GM12875 (cell line): ENCODE measurements around the gene ESRP2.

Experiments
- H3K4me3 ChIP-seq: one replicate; pipeline ENCODE4 v1.5.1; 2011; ENCODE audit warnings: low read depth, low read length, control low read depth
- TF ChIP-seq, protein P1 (sequence below): IDR thresholded peaks from 2 replicates; pipeline ENCODE4 v1.5.1; 2011; ENCODE audit warnings: low read depth, mild to moderate bottlenecking, control low read depth, inconsistent platforms, low read length, moderate library complexity, borderline replicate concordance; ENCODE audit not compliant: insufficient read depth

ESRP2 gene

DNA sequence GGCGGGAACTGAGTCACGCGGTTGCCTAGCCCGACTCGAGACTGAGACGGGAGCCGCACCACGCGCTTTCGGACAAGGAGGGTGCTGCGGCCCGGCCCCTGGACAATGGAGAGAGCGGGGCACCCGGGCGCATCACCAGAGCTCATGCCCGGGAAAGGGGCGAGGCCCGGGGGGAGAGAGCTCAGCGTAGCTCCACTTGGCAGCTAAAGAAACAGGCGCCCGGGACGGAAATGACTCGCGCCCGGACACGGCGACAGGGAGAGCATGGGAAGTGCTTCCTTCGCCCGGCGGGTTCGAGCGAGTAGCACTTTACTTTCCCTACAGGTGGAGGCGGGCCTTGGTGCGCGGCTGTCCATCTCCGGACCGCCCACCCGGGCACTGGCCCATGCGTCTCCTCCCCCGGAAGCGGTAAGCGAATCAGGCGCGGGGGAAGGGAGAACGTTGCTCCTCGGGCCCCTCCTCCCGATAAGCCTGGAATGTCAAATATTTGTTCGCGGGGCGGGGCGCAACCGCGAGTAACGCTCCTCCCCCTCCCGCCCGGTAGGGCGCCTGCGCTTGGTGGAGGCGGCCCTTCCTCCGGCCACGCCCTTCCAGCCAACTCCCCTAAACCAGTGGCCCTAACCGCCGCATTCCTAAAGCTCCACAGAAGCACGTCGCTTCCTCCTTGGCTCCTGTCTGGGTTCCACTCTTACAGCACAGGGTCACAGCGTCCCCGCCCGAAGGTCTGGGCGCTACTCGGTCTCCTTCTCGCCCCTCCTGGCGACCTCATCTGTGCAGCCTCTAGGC is 1.5 kb upstream of the ESRP2 start:
- TF ChIP-seq, protein P1, sequence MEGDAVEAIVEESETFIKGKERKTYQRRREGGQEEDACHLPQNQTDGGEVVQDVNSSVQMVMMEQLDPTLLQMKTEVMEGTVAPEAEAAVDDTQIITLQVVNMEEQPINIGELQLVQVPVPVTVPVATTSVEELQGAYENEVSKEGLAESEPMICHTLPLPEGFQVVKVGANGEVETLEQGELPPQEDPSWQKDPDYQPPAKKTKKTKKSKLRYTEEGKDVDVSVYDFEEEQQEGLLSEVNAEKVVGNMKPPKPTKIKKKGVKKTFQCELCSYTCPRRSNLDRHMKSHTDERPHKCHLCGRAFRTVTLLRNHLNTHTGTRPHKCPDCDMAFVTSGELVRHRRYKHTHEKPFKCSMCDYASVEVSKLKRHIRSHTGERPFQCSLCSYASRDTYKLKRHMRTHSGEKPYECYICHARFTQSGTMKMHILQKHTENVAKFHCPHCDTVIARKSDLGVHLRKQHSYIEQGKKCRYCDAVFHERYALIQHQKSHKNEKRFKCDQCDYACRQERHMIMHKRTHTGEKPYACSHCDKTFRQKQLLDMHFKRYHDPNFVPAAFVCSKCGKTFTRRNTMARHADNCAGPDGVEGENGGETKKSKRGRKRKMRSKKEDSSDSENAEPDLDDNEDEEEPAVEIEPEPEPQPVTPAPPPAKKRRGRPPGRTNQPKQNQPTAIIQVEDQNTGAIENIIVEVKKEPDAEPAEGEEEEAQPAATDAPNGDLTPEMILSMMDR: no peak
- H3K4me3 ChIP-seq: peak overlapping the region; percentile 51

DNA sequence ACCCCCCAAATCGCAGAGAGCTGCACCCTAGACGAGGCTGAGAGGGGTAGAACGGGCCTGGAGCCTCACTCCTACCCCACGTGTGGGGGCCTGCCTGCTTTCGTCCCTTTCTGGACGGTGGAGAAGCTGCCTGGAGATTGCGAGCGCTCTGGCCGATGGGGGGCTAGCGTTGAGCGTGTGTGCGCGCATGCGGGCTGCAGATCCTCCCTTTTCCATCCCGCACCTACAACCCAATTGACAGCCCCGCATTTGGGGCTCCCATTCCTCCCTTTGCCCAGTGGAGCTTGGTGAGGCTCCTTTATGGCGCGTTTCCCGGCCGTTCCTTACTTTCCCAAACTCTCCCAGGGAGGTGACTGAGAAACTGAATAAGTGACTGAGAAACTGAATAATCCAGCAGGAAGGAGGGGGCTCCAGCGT is 907 bp upstream of the ESRP2 start:
- H3K4me3 ChIP-seq: peak overlapping the region; percentile 51

DNA sequence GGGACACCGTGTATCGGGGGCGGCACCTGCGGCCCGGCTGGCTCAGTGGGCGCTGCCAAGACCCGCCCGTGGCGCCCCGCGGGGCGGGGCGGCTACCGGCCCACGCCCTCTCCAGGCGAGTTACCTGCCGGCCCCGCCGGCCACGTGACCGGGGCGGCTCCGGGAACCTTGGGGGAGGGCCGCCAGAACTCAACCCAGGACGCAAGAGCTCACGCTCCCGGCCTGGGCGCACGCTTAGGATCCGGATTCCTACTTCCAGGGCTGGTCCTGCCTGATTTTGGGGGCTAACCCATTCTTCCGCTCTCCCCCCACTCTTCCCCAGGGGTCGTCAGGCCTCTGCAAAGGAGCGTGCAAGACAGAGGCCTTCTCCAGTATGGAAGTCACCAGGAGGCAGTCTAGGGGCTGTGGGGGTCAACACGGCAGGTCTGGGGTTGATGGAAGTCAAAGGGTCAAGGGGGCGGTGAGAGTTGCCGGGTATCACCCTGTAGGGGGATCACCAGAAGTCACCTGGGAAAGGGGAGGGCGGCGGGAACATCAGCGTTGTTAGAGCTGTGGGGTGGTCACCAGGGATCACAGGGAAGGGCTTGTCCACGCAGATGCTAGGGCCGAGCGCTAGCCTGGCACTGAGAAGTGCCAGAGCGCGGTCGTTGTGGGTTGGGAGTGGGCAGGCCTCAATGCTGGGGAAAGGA is 354 bp upstream of the ESRP2 start:
- TF ChIP-seq, protein P1: no peak
- H3K4me3 ChIP-seq: peak overlapping the region; percentile 41

More for the DNA sequence above, 907 bp upstream of the ESRP2 start:
- TF ChIP-seq, protein P1: no peak

DNA sequence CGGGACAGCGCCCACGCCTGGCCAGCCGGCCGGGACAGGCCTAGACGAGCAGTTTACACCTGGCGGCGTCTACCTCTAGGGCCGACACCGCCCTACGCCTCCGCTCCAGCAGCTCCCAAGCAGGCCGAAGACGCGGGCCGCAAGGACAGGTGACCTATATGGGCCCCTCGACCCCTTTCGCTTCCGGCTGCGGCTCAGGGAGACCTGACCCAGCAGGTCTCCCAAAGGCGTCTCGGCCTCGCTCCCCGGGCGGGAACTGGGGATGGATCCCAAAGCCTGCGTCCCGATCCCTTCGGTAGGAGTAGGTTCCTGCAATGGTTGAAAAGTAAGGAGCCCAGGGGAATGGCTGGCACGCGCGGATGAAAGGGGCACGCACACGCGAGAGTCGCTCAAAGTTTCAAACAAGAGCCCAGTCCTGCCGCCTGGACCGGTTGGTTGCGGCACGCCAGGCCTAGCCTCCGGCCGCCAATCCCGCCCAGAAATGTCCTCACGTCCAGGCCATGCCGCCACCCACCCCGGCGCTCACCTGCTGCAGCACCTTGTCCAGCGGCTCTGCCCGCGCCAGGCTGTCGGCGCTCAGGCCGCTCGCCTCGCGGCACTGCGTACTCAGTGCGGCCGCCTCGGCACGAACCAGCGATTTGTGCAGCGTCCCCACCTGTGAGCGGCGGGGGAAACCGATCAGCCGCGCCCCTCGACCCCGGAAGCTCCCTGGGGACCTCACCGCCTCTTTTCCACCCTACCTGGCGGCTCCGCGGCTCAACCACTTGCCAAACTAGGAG is 630 bp downstream of the ESRP2 start:
- TF ChIP-seq, protein P1: no peak
- H3K4me3 ChIP-seq: no peak overlapping the region

DNA sequence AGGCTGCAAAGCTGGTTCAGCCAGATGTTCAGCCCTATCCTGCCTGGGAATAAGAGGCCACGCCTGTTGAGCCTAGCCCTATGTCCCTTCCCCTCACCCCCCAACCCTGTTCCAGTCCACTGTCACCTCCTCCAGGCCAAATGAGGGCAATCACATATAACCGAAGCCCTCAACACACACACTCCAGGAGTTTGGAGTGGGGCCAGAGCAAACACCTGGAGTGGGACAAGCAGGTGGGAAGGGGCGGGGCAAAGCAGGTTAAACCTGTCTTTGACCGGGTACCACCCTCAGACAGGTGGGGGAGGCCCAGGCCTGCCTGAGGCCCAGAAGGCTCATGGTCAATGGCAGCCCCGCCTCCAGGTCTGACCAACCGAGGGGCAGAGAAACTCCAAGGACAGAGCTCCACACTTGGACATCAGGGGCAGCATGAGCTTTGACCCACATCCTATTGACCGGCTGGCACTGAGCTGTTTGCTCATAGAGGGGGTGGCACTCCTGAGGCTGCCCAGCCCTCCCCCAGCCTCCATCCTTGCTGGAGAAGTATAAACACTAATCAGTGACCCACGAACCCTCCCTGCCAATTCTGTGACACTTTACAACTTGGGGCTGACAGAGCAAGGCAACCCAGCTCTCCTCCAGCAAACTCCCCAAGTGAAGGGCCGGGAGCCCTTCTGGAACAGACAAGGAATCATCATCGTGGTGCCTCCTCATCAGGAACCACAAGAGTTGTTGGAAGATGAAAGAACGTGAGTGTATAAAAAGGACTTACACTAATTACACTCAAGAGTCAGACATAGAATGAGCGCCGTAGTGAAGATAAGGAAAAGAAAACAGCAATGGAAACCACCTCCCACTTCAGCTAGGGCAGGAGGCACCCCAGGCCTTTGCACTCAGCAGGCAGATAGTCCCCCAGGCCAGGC is 1.5 kb downstream of the ESRP2 start:
- H3K4me3 ChIP-seq: no peak overlapping the region
- TF ChIP-seq, protein P1: no peak

DNA sequence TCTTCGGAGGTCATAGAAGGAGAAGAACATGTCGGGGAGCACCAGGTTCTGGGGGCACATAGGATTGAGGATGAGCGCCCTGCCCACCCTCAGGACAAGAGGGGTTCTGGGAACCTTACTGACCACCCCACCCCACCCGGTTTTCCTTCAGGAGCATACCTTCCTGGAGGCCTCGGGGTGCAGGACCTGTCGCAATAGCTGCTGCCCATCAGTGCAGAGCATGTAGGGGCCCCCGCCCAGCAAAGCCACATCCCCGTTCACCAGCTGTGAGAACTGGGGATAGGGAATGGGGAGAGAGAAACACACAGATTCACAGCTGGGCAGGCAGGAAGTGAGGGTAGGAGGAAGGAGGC is 2.1 kb downstream of the ESRP2 start:
- H3K4me3 ChIP-seq: no peak overlapping the region
- TF ChIP-seq, protein P1: no peak
